Osteoblast (primary cell): ENCODE measurements around the gene PTH1R. TPM values are rescaled to one million over a fixed set of nuclear protein-coding genes. Genes with fewer than 3 reads are reported as not detected.
A peak's percentile ranks its signal among the peaks of the same experiment; 100 is the strongest.

Experiments
- DNase-seq: peaks from one replicate; pipeline ENCODE4 v3.0.0; 2011; ENCODE audit warnings: low spot score, mixed read lengths; ENCODE audit not compliant: insufficient read length; ENCODE audit errors: missing footprints
- H2AFZ ChIP-seq: 2 replicates; pipeline ENCODE4 v1.6.0; 2011; ENCODE audit warnings: mild to moderate bottlenecking, low read length
- H3K27ac ChIP-seq: 2 replicates; pipeline ENCODE4 v1.5.1; 2011; ENCODE audit warnings: mild to moderate bottlenecking, low read depth, low read length, moderate library complexity
- H3K27me3 ChIP-seq: 2 replicates; pipeline ENCODE4 v1.6.0; 2012; ENCODE audit warnings: mild to moderate bottlenecking, control low read depth, inconsistent platforms, low read length, moderate library complexity; ENCODE audit not compliant: insufficient read depth
- H3K36me3 ChIP-seq: 2 replicates; pipeline ENCODE4 v1.5.1; 2011; ENCODE audit warnings: mild to moderate bottlenecking, low read length, control low read depth, moderate library complexity; ENCODE audit not compliant: insufficient read depth
- H3K4me1 ChIP-seq: 2 replicates; pipeline ENCODE4 v1.5.1; 2011; ENCODE audit warnings: mild to moderate bottlenecking, low read length, control low read depth, moderate library complexity; ENCODE audit not compliant: insufficient read depth
- H3K4me2 ChIP-seq: 2 replicates; pipeline ENCODE4 v1.6.0; 2011; ENCODE audit warnings: mild to moderate bottlenecking, low read length; ENCODE audit not compliant: insufficient read depth
- H3K4me3 ChIP-seq: fragments of 200-600 bp; sonication (generic); 3 replicates; pipeline ENCODE4 v1.5.1; 2012; ENCODE audit warnings: mild to moderate bottlenecking, low read length, inconsistent platforms; ENCODE audit not compliant: insufficient read depth
- H3K79me2 ChIP-seq: 2 replicates; pipeline ENCODE4 v1.6.0; 2012; ENCODE audit warnings: mild to moderate bottlenecking, low read length, control low read depth, inconsistent platforms; ENCODE audit not compliant: insufficient read depth
- H3K9me3 ChIP-seq: 2 replicates; pipeline ENCODE4 v1.5.1; 2011; ENCODE audit warnings: low read depth, low read length, control low read depth
- H4K20me1 ChIP-seq: 2 replicates; pipeline ENCODE4 v1.6.0; 2012; ENCODE audit warnings: mild to moderate bottlenecking, low read length, control low read depth; ENCODE audit not compliant: insufficient read depth
- total RNA-seq: library from RNA; depleted of rRNA; stranded (reverse); fragments of >200 nt; gene quantifications from 2 replicates; pipeline ENCODE4 v1.2.3, GENCODE V29; 2012
- TF ChIP-seq, protein P1 (sequence below): IDR thresholded peaks from 2 replicates; pipeline ENCODE4 v1.5.1; 2011; ENCODE audit warnings: mild to moderate bottlenecking, low read depth, low read length, moderate library complexity; ENCODE audit errors: extremely low read depth

PTH1R gene
- total RNA-seq, 1 donor, result 0.36 TPM

DNA sequence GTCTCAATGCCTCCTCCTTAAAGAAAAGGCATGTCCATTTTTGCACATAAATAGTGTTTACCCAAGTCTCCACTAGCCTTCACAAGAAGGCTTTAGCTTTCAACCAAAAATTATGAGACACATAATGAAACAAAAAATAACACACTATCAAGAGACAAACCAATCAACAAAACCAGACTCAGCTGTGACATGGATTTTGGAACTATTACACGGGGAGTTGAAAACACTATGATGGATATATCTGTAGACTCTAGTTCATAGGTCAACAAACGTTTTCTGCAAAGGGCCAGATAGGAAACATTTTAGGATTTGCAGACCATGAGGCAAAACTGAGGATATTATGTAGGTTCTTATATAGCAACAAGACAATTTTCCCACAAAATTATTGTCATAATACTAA is 39.2 kb upstream of the PTH1R start:
- no peaks in the 10 kb centered on the region for H3K4me1 ChIP-seq
- H3K4me3 ChIP-seq, result no peak overlapping the region
- H3K27me3 ChIP-seq, result no peaks in the 10 kb centered on the region
- TF ChIP-seq, protein P1, sequence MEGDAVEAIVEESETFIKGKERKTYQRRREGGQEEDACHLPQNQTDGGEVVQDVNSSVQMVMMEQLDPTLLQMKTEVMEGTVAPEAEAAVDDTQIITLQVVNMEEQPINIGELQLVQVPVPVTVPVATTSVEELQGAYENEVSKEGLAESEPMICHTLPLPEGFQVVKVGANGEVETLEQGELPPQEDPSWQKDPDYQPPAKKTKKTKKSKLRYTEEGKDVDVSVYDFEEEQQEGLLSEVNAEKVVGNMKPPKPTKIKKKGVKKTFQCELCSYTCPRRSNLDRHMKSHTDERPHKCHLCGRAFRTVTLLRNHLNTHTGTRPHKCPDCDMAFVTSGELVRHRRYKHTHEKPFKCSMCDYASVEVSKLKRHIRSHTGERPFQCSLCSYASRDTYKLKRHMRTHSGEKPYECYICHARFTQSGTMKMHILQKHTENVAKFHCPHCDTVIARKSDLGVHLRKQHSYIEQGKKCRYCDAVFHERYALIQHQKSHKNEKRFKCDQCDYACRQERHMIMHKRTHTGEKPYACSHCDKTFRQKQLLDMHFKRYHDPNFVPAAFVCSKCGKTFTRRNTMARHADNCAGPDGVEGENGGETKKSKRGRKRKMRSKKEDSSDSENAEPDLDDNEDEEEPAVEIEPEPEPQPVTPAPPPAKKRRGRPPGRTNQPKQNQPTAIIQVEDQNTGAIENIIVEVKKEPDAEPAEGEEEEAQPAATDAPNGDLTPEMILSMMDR, result no peak
- no peaks in the 10 kb centered on the region for H3K36me3 ChIP-seq
- peaks cover 4% of the 10 kb centered on the region for H3K9me3 ChIP-seq
- DNase-seq, result peak; percentile 37
- no peak overlapping the region for H3K27ac ChIP-seq
- no peak overlapping the region for H2AFZ ChIP-seq
- H4K20me1 ChIP-seq, result no peaks in the 10 kb centered on the region
- H3K4me2 ChIP-seq, result no peak overlapping the region
- no peaks in the 10 kb centered on the region for H3K79me2 ChIP-seq

DNA sequence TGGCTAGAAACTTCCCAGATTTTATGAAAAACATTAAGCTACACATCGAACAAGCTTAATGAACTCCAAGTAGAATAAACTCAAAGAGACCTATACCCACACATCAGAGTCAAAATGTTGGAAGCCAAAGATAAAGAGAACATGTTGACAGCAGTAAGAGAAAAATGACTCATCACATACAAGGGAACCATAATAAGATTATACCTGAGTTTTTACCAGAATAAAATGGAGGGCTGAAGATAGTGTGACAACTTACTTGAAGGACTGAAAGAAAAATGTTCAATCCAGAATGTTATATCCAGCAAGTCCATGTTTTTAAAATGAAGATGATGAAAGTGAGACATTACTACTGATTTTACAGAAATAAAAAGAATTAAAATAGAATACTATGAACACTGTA is 37.0 kb upstream of the PTH1R start:
- Histone ChIP-seq H3K4me2 (no peak overlapping the region), H2AFZ (no peak overlapping the region), H3K9me3 (peaks cover 4% of the 10 kb centered on the region), H3K4me1 (peaks cover 5% of the 10 kb centered on the region), H3K4me3 (no peak overlapping the region), H3K79me2 (no peaks in the 10 kb centered on the region), H3K27me3 (no peaks in the 10 kb centered on the region), H3K36me3 (no peaks in the 10 kb centered on the region), H4K20me1 (no peaks in the 10 kb centered on the region), H3K27ac (no peak overlapping the region)
- no peak for DNase-seq
- TF ChIP-seq, protein P1, result no peak

DNA sequence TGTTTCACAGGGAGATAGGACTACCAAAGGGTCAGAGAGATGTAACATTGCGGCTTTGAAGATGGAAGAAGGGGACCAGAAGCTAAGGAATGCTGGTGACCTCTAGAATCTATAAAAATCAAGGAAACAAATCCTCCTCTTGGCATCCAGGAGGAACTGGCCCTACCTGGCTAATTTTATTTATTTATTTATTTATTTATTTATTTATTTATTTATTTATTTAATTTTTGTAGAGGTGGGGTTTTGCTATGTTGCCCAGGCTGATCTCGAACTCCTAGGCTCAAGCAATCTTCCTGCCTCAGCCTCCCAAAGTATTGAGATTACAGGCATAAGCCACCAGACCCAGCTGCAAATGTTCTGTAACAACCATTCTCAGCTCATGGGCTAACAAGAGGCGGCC is 34.0 kb upstream of the PTH1R start:
- H4K20me1 ChIP-seq, result no peaks in the 10 kb centered on the region
- no peak overlapping the region for H2AFZ ChIP-seq
- no peaks in the 10 kb centered on the region for H3K79me2 ChIP-seq
- H3K4me2 ChIP-seq, result no peak overlapping the region
- H3K9me3 ChIP-seq, result peaks cover 2% of the 10 kb centered on the region
- H3K27me3 ChIP-seq, result no peaks in the 10 kb centered on the region
- no peak overlapping the region for H3K4me3 ChIP-seq
- H3K4me1 ChIP-seq, result peaks cover 15% of the 10 kb centered on the region
- H3K27ac ChIP-seq, result no peak overlapping the region
- no peaks in the 10 kb centered on the region for H3K36me3 ChIP-seq
- no peak for DNase-seq
- TF ChIP-seq, protein P1, result no peak

DNA sequence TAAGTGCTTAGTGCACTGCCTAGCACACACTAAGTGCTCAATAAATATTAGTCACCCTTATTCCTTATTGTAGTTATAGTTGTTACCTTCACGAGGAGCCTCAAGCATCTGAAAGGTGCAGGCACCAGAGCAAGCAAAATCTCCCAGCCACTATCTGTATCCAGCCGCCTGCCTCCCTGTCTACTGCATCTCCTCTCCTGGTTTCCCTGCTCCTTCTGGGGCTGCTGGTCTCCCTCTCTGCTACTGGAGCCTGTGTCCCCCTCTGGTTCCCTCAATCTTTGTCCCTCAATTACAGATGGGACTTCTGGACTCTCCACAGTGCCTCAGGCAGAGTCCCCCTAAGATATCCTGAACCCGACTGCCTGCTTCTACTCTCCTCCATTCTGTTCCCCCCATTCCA is 33.1 kb upstream of the PTH1R start:
- H3K36me3 ChIP-seq, result no peaks in the 10 kb centered on the region
- no peaks in the 10 kb centered on the region for H3K27me3 ChIP-seq
- peaks cover 15% of the 10 kb centered on the region for H3K4me1 ChIP-seq
- H3K4me3 ChIP-seq, result no peak overlapping the region
- H3K9me3 ChIP-seq, result no peaks in the 10 kb centered on the region
- no peaks in the 10 kb centered on the region for H3K79me2 ChIP-seq
- no peak overlapping the region for H2AFZ ChIP-seq
- peak; percentile 14 for DNase-seq
- H4K20me1 ChIP-seq, result no peaks in the 10 kb centered on the region
- H3K27ac ChIP-seq, result no peak overlapping the region
- TF ChIP-seq, protein P1, result no peak
- no peak overlapping the region for H3K4me2 ChIP-seq
